Measurements from ENCODE around the gene CNTNAP1.
A peak's percentile ranks its signal among the peaks of the same experiment; 100 is the strongest.

Gene CNTNAP1

GRCh38 chr17:42670789-42671657 lies 11.3 kb upstream of the CNTNAP1 start:
- DNase-seq, result no peak

- DNase-seq, result no peak
Measured at GRCh38 chr17:42672038-42672437, 10.3 kb upstream of the CNTNAP1 start.

GRCh38 chr17:42673266-42673884 lies 9.0 kb upstream of the CNTNAP1 start:
- DNase-seq, result no peak

DNA sequence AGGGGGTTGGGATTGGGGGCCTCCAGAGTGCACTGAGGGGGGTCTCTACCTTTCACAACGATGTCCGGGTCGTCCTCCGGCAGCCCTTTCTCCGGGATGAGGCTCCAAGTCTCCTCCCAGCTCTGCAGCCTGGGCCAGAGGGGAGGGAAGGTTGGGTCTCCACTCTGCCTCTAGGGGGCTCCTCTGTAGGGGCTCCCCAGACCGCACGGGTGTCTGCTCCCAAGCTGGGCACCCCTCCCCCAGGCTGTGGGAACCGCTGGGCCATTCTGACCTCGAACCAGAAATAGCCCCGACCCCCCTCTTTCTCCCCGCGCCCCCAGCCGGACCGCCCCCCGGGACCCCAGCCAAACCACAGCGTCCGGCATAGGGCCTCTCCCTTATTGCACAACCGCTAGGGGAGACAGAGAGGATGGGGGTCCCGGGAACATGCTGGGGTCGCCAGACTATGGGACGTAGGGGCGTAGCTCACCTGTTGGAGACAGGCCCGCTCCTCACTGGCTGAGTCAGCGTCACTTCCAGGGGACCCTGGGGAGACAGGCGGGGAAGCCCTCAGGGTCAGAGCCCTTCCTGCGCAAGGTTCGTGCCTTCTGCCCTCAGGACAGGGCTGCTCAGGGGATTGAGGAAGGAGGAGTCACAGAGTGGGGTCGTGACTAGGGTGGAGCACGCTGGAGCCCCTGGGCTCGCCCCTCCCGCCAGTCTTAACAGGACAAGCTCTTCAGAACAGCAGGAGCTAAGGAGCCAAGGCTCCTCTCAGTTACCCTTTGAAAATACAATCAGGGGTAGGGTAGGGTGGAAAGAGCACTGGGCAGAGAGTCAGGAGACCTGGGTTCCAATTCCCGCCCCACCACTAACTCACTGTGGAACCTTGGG lies 8.2 kb upstream of the CNTNAP1 start:
- DNase-seq, result peak; percentile 46

DNA sequence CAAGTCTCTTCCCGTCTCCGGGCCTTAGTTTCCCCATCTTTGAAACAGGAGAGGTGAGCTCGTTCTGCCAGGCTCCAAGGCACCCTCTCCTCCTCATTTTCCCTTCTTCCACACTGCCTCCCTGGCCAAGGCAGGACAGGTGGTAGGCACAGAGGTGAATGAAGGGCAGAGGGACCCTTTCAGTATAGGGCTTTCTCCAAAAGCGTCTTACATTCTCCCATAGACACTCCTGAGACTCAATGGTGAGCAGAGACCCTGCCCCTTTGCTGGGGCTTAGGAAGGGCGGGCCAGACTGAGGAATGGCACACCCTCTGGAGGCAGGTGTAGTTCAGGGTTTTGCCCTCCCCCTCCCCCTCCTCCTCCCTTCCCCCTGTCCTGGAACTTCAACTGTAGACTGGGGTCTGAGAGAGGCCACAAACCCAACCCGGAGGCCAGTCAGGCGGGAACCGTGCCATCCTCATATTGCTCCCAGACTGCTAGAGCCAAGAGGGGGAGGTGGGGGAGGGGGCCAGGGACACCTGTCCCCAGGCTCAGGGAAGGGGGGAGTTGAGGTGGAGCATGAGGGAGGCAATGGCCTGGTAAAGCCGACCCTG lies 7.5 kb upstream of the CNTNAP1 start:
- no peak for DNase-seq

GRCh38 chr17:42675348-42675964 lies 6.9 kb upstream of the CNTNAP1 start:
- DNase-seq, result no peak

- no peak for DNase-seq
Measured at GRCh38 chr17:42675965-42676423, 6.3 kb upstream of the CNTNAP1 start.

DNA sequence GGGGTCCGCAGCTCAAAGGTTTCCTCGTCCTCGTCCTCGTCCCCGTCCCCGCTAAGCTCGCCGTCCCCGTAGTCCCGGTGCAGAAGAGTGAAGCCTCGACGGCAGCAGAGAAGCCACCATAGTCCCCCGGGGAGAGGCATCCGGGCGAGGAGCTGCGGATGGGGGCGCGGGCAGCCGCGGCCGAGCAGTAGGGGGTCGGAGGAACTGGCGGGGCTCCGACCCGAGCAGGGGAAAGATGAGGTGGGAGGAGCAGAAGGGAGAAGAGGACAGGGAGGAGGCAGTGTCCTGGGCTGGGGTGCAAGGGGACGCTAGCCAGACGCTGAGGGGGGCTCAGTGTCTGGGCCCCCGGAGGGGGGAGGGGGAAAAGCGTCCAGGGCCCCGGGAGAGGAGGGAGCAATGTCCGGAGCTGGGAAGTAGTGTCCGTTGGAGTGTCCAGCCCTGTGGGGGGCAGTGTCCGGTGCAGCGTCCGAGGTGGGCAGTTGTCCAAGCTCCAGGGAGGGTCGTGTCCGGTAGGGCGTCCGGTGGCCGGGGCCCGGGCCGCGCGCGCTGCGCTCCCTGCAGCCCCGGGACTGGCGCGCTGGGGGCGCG lies 5.8 kb upstream of the CNTNAP1 start, which contains the start of gene PLEKHH3:
Gene PLEKHH3 (minus strand): TSS at position 571 of the 588 bp plus-strand sequence. CDS start 431 bp downstream, at position 140.
- no peak for DNase-seq

- DNase-seq, result peak; percentile 100
Measured at GRCh38 chr17:42677012-42677857, 5.1 kb upstream of the CNTNAP1 start.

- DNase-seq, result peak; percentile 83
Measured at GRCh38 chr17:42677921-42678781, 4.2 kb upstream of the CNTNAP1 start.

- peak; percentile 73 for DNase-seq
Measured at GRCh38 chr17:42678951-42679491, 3.3 kb upstream of the CNTNAP1 start.

DNA sequence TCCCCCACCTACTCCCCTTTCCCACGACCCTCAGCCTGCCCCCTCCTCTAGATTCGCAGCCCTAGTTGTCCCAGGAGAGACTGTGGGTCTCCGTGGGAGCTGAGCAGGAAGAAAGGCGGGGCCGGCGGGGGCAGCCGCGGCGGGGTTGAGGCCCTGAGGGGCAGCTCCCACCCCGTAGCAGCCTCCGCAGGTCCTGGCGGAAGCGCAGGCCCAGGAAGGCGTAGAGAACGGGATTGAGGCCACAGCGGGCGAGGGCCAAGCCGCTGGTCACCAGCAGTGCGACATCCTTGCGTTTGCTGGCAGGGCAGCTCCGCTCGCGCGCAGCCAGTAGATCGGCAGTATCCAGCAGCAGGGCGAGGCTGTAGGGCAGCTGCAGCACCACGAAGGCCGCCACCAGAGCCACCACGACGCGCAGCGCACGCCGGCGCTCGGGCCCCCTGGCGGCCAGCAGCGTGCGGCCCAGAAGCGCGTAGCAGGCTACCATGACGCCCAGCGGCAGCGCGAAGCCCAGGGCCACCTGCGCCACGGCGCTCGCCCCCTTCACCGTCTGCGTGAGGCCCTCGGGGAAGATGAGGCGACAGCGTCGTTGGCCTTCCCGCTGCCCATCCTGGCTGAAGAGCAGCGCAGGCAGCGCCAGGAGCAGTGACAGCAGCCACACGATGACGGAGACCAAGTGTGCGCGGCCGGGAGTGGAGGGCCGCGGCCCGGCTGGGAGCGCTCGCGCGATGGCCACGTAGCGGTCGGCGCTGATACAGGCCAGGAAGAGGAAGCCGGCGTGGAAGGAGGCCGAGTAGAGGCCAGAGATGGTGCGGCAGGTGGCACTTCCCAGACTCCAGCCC lies 2.6 kb upstream of the CNTNAP1 start:
- DNase-seq, result peak; percentile 86

- no peak for DNase-seq
Measured at GRCh38 chr17:42680331-42680808, 2.0 kb upstream of the CNTNAP1 start.

GRCh38 chr17:42682722-42683403 lies 532 bp downstream of the CNTNAP1 start:
- peak; percentile 46 for DNase-seq

DNA sequence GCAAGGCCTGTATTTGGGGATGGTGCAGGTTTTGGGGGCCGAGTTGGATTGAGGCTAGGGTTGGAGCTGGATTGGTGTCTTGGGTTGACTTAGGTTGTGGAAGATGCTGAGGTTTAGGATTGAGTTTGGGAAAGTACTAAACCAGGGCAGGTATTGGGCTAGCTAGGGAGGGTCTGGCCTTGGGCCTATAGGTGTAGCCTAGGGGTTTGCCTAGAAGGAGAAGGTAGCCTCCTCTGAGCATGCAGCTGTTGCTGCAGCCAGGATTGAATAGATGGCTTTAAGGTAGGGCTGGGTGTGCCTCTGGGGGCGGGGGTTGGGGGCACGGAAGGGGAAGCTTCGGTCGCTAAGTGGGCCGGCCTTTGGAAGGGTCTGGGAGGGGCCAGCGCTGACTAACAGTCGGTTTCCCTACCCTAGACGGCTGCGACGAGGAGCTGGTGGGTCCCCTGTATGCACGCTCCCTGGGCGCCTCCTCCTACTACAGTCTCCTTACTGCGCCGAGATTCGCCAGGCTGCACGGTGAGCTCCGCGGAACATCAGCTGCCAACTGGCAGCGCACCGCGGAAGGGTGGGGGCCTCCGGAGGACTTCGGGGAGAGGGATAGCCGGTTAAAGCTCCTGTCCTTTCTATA lies 1.2 kb downstream of the CNTNAP1 start:
- DNase-seq, result no peak

GRCh38 chr17:42684929-42685556 lies 2.7 kb downstream of the CNTNAP1 start:
- no peak for DNase-seq

GRCh38 chr17:42685831-42686230 lies 3.5 kb downstream of the CNTNAP1 start:
- no peak for DNase-seq

All from suppressor macrophage treated with lipopolysaccharide for 4 hours (primary cell).